HepG2 (cell line): ENCODE data around the gene C1QTNF3. TPM values are rescaled to one million over a fixed set of nuclear protein-coding genes. Genes with fewer than 3 reads are reported as not detected.

ENCODE experiments used
- ATAC-seq: fragments of 200-7000 bp; cut with Tn5 transposase; 3 replicates; pipeline ENCODE4 v1.9.1; 2020; ENCODE audit warnings: mild to moderate bottlenecking, moderate library complexity
- BruUV-seq: library from RNA; stranded (reverse); fragments of 400-500 nt; replicated peaks from 2 replicates; lab custom pipeline; 2021; lab: Mats Ljungman, UMichigan
- CTCF ChIA-PET: fragments of 300-600 bp; formaldehyde crosslinking; extraction: SDS; loops from one replicate; lab custom pipeline; 2021; ENCODE audit warnings: low total read pairs, inconsistent platforms, low intra/inter-chr PET ratio; lab: Yijun Ruan, JAX
- POLR2A ChIA-PET: fragments of 350-600 bp; sonication (Branson Sonifier 250); formaldehyde crosslinking; loops from one replicate; lab custom pipeline; 2020; ENCODE audit warnings: antibody characterized with exemption, inconsistent platforms; lab: Yijun Ruan, JAX
- DNase-seq: peaks from one replicate; pipeline ENCODE4 v3.0.0-alpha.2; 2015; ENCODE audit warnings: low spot score
- FAIRE-seq: peaks from 3 replicates; lab custom pipeline; 2011; peaks lifted over from hg19 to GRCh38; lab: Jason Lieb, UNC
- H2AFZ ChIP-seq: one replicate; pipeline ENCODE4 v1.6.1; 2011; ENCODE audit warnings: low read length, inconsistent platforms
- H3K27ac ChIP-seq: fragments of 300-600 bp; 3 replicates; pipeline ENCODE4 v1.8.0; 2011; ENCODE audit warnings: mixed run types, mild to moderate bottlenecking, mixed read lengths, low read length, inconsistent platforms; ENCODE audit not compliant: insufficient read depth; ENCODE audit errors: extremely low read length
- H3K27me3 ChIP-seq, 2 experiments: fragments of 200-600 bp in 1 of 2; 2 replicates in 1 of 2; 3 replicates in 1 of 2; pipeline versions ENCODE4 v1.6.0 to v1.8.0; 2011; ENCODE audit warnings: low read length in 2 of 2, mild to moderate bottlenecking in 2 of 2, moderate library complexity in 2 of 2, inconsistent platforms in 1 of 2; ENCODE audit not compliant: insufficient read depth in 2 of 2, control insufficient read depth in 1 of 2
- H3K36me3 ChIP-seq, 2 experiments: fragments of 200-600 bp in 1 of 2; replicated peaks in 1 of 2; 2 replicates in 1 of 2; 3 replicates in 1 of 2; pipeline versions ENCODE4 v1.5.1 to v1.8.0; 2011; ENCODE audit warnings: low read length in 2 of 2, inconsistent platforms in 1 of 2; ENCODE audit not compliant: insufficient read depth in 2 of 2, control insufficient read depth in 1 of 2
- H3K4me1 ChIP-seq: 2 replicates; pipeline ENCODE4 v1.5.1; 2012; ENCODE audit warnings: low read length, inconsistent platforms; ENCODE audit not compliant: insufficient read depth
- H3K4me2 ChIP-seq: 2 replicates; pipeline ENCODE4 v1.6.0; 2011; ENCODE audit warnings: low read depth, low read length, inconsistent platforms
- H3K4me3 ChIP-seq, 3 experiments: fragments of 200-600 bp in 1 of 3; sonication (generic), shearing (Covaris generic) in 1 of 3; replicated peaks in 1 of 3; 2 replicates each; pipeline ENCODE4 v1.5.1; 2011 to 2016; ENCODE audit warnings: low read length in 3 of 3, inconsistent platforms in 2 of 3, low read depth in 2 of 3, mild to moderate bottlenecking in 2 of 3, control low read depth in 1 of 3, mixed read lengths in 1 of 3; ENCODE audit not compliant: insufficient read depth in 1 of 3
- H3K79me2 ChIP-seq: one replicate; pipeline ENCODE4 v1.6.1; 2011; ENCODE audit warnings: low read length, inconsistent platforms; ENCODE audit not compliant: insufficient read depth
- H3K9ac ChIP-seq: 2 replicates; pipeline ENCODE4 v1.6.0; 2011; ENCODE audit warnings: mild to moderate bottlenecking, low read depth, low read length, inconsistent platforms; ENCODE audit not compliant: insufficient read depth
- H3K9me3 ChIP-seq: 2 replicates; pipeline ENCODE4 v1.5.1; 2012; ENCODE audit warnings: mild to moderate bottlenecking, low read length
- H4K20me1 ChIP-seq: 2 replicates; pipeline ENCODE4 v1.6.0; 2011; ENCODE audit warnings: inconsistent platforms, mild to moderate bottlenecking, low read length, moderate library complexity; ENCODE audit not compliant: insufficient read depth
- GRHL1 ChIP-seq: sonication (generic); formaldehyde crosslinking; conservative IDR thresholded peaks from 2 replicates; pipeline ENCODE4 v1.8.0; 2022; ENCODE audit warnings: missing genetic modification reagents
- MED1 ChIP-seq: sonication (generic); formaldehyde crosslinking; IDR thresholded peaks from 2 replicates; pipeline ENCODE4 v1.4.0; 2020; ENCODE audit warnings: missing genetic modification reagents
- MTA1 ChIP-seq: sonication (generic); formaldehyde crosslinking; IDR thresholded peaks from 2 replicates; pipeline ENCODE4 v1.4.0; 2020; ENCODE audit warnings: missing genetic modification reagents, mild to moderate bottlenecking, borderline replicate concordance
- RAD51 ChIP-seq: fragments of 450-650 bp; IDR thresholded peaks from 2 replicates; pipeline ENCODE4 v1.6.1; 2016; ENCODE audit warnings: borderline replicate concordance
- TERF1 ChIP-seq: sonication (generic); formaldehyde crosslinking; IDR thresholded peaks from 2 replicates; pipeline ENCODE4 v1.8.0; 2022; ENCODE audit warnings: mild to moderate bottlenecking, missing genetic modification reagents, moderate library complexity
- TP53 ChIP-seq: sonication (generic); formaldehyde crosslinking; conservative IDR thresholded peaks from 2 replicates; pipeline ENCODE4 v1.4.0; 2020; ENCODE audit warnings: missing genetic modification reagents
- WIZ ChIP-seq: sonication (generic); formaldehyde crosslinking; IDR thresholded peaks from 2 replicates; pipeline ENCODE4 v1.5.1; 2020; ENCODE audit warnings: mild to moderate bottlenecking, missing genetic modification reagents
- ZBTB38 ChIP-seq: sonication (generic); formaldehyde crosslinking; IDR thresholded peaks from 2 replicates; pipeline ENCODE4 v1.5.1; 2020; ENCODE audit warnings: mild to moderate bottlenecking, missing genetic modification reagents
- ZFP91 ChIP-seq: sonication (generic); formaldehyde crosslinking; IDR thresholded peaks from 2 replicates; pipeline ENCODE4 v1.9.0; 2022; ENCODE audit warnings: missing genetic modification reagents, mild to moderate bottlenecking, borderline replicate concordance
- WGBS: methylation state at CpG from one replicate; pipeline ENCODE4 v1.1.6; 2017; ENCODE audit warnings: low lambda C conversion rate; 5-methylcytosine and 5-hydroxymethylcytosine counted together
- in situ Hi-C: cut with HindIII; loops from 2 replicates; pipeline ENCODE4 v1.10.0; 2017; ENCODE audit warnings: low pct_unique_long_range_greater_than_20kb; ENCODE audit not compliant: extremely low pct_ligation_motif_present
- intact Hi-C: fragments of 100-400 bp; cut with micrococcal nuclease; formaldehyde crosslinking; loops from one replicate; pipeline ENCODE4 v1.10.0; 2022; ENCODE audit not compliant: unreplicated experiment
- polyA plus RNA-seq, 8 experiments: library from polyadenylated mRNA; depleted of rRNA in 3 of 8; stranded (reverse) in 7 of 8; unstranded in 1 of 8; fragments of >200 nt; fragmentation: Illumina TruSeq in 4 of 8; extraction: Trizol in 4 of 8; gene quantifications; 2 replicates each; pipeline versions ENCODE4 v1.2.1 to v1.2.3, GENCODE V29; 2011 to 2016; ENCODE audit warnings: low read depth in 4 of 8, missing spikeins in 1 of 8, mixed read lengths in 1 of 8; ENCODE audit not compliant: insufficient read depth in 1 of 8
- total RNA-seq, 5 experiments: library from RNA; depleted of rRNA; stranded (reverse); fragments of >200 nt; fragmentation: Illumina TruSeq; extraction: Trizol; gene quantifications; 2 replicates each; pipeline ENCODE4 v1.2.3, GENCODE V29; 2016; ENCODE audit warnings: low read depth in 1 of 5
- TF ChIP-seq, protein P1 (sequence below): sonication (generic); formaldehyde crosslinking; IDR thresholded peaks from 2 replicates; pipeline ENCODE4 v1.9.0; 2021; ENCODE audit warnings: missing genetic modification reagents, mild to moderate bottlenecking, borderline replicate concordance

The C1QTNF3 gene
- total and polyA plus RNA-seq, 2 of the 13 experiments (the other 11 are each of a cell fraction or from before 2014, with no cell fraction given), result 3.3 to 10.8 TPM

DNA sequence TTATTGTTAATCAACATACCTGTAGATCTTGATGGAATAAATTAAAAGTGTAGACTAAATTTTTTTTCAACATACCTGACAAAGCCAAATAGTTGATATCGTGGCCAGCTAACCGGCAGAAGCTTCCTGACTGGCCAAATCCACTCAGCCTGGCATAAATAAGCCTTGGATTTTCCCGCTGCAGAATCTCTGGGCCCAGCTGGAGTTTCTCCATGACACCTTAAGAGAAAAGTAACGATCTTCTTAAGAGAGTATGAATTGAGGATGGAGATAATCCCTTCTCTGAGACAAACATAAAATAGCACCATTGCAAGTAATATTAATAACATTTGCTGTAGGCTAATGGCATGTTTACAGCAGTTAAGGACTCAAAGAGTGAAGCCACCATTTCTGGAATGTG is 37.3 kb downstream of the C1QTNF3 start (continued):
- TF ChIP-seq, protein P1, sequence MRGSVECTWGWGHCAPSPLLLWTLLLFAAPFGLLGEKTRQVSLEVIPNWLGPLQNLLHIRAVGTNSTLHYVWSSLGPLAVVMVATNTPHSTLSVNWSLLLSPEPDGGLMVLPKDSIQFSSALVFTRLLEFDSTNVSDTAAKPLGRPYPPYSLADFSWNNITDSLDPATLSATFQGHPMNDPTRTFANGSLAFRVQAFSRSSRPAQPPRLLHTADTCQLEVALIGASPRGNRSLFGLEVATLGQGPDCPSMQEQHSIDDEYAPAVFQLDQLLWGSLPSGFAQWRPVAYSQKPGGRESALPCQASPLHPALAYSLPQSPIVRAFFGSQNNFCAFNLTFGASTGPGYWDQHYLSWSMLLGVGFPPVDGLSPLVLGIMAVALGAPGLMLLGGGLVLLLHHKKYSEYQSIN (CRISPR knock-in tag), result no peak
- no peak for TF ChIP-seq TP53 (CRISPR knock-in tag)
- TF ChIP-seq RAD51, result no peak
- no peak for TF ChIP-seq TERF1 (CRISPR knock-in tag)
- no peak for TF ChIP-seq ZBTB38 (CRISPR knock-in tag)

DNA sequence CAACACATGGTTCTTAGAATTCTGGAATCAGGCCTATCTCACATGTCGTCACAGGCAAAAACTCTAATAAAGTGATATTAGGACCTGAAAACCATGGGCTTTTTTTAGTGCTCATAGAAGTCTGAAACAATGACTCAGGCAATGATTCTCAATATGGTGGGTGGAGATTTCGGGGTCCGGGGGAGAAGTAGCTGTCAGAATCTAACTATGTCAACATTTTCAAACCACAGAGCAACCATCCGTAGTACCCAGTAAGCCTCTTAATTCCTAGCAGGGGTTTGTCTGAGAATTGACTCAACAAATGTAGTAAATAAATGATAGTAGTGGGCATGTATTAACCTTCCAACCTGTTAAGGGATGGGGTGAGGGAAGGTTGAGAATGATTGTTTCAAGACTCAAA is 37.8 kb downstream of the C1QTNF3 start:
- ChIA-PET POLR2A (interaction anchor here (1.0 kb wide), 1 partner anchor 30 kb away, joined by 4 read pairs; no protein-coding TSS in a partner anchor), CTCF (no interaction called here)
- Histone ChIP-seq H3K4me1 (peaks cover 53% of the 10 kb centered on the region), H2AFZ (no peak overlapping the region), H4K20me1 (no peaks in the 10 kb centered on the region), H3K4me2 (no peak overlapping the region), H3K9ac (no peak overlapping the region), H3K36me3 (peaks cover 6 to 19% of the 10 kb centered on the region in 2 experiments; a peak in 4 of 5 replicates), H3K27ac (no peak overlapping the region), H3K9me3 (no peaks in the 10 kb centered on the region), H3K27me3 (no peaks in the 10 kb centered on the region; a peak in 1 of 5 replicates), H3K79me2 (peaks cover 14% of the 10 kb centered on the region), H3K4me3 (no peak overlapping the region)
- in situ Hi-C loops, result no loop called here
- DNase-seq, result no peak
- FAIRE-seq, result no peak
- ATAC-seq, result no peak
- TF ChIP-seq MTA1, result no peak
- no peak for TF ChIP-seq WIZ (CRISPR knock-in tag)
- no peak for TF ChIP-seq GRHL1
- no peak for TF ChIP-seq ZFP91 (CRISPR knock-in tag)
- TF ChIP-seq MED1 (CRISPR knock-in tag), result no peak
- intact Hi-C loops, result no loop called here
- BruUV-seq, result no TSS peak
- 95% methylated on average over 4 of the region's 4 CpGs for WGBS
